ENCODE data around the gene DPPA4.

DPPA4 gene

GRCh38 chr3:109338322-109338721 is 976 bp upstream of the DPPA4 start:
- no peak for DNase-seq (ENCODE audit: low spot score)

GRCh38 chr3:109336291-109336861 is 970 bp downstream of the DPPA4 start:
- no peak for DNase-seq (ENCODE audit: low spot score)

GRCh38 chr3:109334572-109334971 is 2.8 kb downstream of the DPPA4 start:
- no peak for DNase-seq (ENCODE audit: low spot score)

- DNase-seq (ENCODE audit: low spot score) = no peak
These were observed 5.7 kb downstream of the DPPA4 start for GRCh38 chr3:109331692-109332091.

GRCh38 chr3:109330405-109330804 is 6.9 kb downstream of the DPPA4 start:
- DNase-seq (ENCODE audit: low spot score) = no peak

GRCh38 chr3:109328202-109328601 is 9.1 kb downstream of the DPPA4 start:
- DNase-seq (ENCODE audit: low spot score) = no peak

GRCh38 chr3:109325657-109326056 is 11.7 kb downstream of the DPPA4 start:
- no peak for DNase-seq (ENCODE audit: low spot score)

- DNase-seq (ENCODE audit: low spot score) = no peak
These were observed 12.2 kb downstream of the DPPA4 start for GRCh38 chr3:109325109-109325508.

- no peak for DNase-seq (ENCODE audit: low spot score)
These were observed 21.1 kb downstream of the DPPA4 start, which contains the start of gene DPPA2 for GRCh38 chr3:109316162-109316730. Gene DPPA2 (minus strand): TSS chr3:109316517. CDS start chr3:109314542, 1,975 bp downstream.

GRCh38 chr3:109313061-109313460 is 24.3 kb downstream of the DPPA4 start:
- DNase-seq (ENCODE audit: low spot score) = no peak

GRCh38 chr3:109297496-109297895 is 39.9 kb downstream of the DPPA4 start:
- DNase-seq (ENCODE audit: low spot score) = no peak

- no peak for DNase-seq (ENCODE audit: low spot score)
These were observed 53.3 kb downstream of the DPPA4 start for GRCh38 chr3:109284071-109284470.

- DNase-seq (ENCODE audit: low spot score) = no peak
These were observed 58.8 kb downstream of the DPPA4 start for GRCh38 chr3:109278546-109278945.

GRCh38 chr3:109278141-109278540 is 59.2 kb downstream of the DPPA4 start:
- no peak for DNase-seq (ENCODE audit: low spot score)

Measured in hematopoietic multipotent progenitor cell treated with erythropoietin and hydrocortisone succinate and interleukin-3 and kit ligand, for 17 days (in vitro differentiated cells).